Head of caudate nucleus (tissue), 42 donors: ENCODE results near the gene EME1.

Experiments
- DNase-seq, 42 donors: peaks; one replicate each; pipeline versions ENCODE4 v3.0.0 to v3.0.0-alpha.2; 2020 to 2021; ENCODE audit warnings: mixed read lengths in 7 of 42
- intact Hi-C: fragments of 100-400 bp; cut with DNase I; formaldehyde crosslinking; loops from one replicate; pipeline ENCODE4 v1.15.0; 2022

The EME1 gene

DNA sequence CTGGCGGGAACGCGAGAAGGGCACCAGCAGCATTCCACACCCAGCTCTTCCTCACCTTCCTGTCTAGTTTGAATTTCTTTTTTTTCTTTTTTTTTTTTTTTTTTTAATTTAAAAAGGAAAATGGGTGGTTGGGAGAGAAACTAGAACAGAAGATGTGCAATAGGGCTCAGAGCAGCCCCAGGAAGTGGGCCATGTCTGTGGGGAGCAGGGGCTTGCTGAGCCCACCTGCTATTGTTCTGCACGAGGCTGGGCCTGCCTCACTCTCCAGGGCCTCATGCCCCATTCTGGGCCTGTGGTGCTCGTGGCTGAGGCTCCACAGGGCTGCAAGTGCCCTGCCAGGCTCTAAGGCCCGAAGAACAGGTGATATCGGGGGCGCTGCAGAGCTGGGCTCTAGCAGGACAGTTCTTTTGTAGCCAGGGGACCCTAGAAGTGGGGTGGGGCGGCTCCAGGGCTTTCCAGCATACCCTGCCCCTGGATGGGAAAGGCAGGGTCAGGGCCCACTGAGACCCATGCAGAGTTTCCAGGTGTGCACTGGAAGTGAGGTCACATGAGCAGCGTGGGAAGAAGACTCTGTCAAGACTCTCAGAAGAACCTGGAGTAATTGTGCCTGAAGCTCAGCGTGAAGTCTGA lies 12.4 kb upstream of the EME1 start:
- intact Hi-C loops, result no loop called here
- peak in 23 of 42 donors; percentile 30 to 74 (median 48) for DNase-seq

DNA sequence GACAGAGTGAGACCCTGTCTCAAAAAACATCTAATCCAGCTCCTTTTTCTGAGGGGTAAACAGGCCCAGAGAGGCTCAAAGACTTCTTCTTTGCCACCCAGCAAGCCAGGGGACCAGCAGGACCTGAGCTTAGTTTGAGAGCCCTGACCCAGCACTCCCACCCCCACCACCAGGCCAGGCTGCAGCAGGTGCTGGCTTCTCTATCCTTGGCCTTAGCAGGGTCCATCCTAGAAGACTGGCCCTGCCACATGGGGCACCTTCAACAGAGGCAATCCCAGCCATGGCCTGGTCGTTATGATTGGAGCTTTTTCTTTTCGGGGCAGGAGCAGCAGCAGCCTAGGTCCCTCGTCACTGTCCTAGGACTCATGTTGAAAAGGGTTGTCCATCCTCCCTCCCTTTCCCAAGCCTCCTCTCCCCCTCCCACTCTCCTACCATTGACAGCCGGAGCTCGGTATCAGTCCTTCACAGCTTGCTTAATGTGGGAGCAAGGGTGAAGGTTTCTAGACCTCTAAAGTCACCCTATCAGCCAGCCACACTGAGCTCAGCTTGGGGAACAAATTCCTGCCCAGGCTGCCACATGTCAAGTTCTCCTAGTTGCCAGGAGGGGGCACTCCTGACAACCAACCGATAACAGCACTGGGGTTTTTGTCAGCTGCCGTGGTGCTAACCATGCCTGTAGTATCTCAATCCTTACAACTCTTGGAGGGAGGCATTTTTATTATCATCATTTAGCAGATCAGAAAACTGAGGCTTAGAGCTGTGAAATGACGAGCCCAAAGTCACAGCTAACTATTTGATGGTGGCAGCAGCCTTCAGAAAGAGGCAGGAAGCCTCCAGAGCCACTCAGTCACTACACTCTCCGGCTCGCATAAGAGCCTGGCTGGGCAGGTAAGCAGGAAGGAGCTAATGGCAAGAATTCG lies 11.2 kb upstream of the EME1 start:
- intact Hi-C loops, result no loop called here
- peak in 40 of 42 donors; percentile 42 to 84 (median 64) for DNase-seq

DNA sequence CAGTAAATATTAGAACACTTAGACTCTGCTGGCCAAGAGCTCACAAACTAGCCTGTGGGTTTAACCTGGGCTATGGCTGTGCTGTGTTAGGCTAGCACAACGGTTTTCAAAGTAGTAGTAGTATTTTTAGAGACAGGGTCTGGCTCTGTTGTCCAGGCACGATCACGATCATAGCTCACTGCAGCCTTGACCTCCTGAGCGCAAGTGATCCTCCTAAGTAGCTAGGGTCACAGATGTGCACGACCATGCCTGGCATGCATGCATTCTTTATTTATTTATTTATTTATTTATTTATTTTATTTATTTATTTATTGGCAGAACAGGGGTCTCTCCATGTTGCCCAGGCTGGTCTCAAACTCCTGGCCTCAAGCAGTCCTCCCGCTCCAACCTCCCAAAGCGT lies 10.4 kb upstream of the EME1 start:
- peak in 1 of 42 donors; percentile 9 for DNase-seq
- intact Hi-C loops, result no loop called here

DNA sequence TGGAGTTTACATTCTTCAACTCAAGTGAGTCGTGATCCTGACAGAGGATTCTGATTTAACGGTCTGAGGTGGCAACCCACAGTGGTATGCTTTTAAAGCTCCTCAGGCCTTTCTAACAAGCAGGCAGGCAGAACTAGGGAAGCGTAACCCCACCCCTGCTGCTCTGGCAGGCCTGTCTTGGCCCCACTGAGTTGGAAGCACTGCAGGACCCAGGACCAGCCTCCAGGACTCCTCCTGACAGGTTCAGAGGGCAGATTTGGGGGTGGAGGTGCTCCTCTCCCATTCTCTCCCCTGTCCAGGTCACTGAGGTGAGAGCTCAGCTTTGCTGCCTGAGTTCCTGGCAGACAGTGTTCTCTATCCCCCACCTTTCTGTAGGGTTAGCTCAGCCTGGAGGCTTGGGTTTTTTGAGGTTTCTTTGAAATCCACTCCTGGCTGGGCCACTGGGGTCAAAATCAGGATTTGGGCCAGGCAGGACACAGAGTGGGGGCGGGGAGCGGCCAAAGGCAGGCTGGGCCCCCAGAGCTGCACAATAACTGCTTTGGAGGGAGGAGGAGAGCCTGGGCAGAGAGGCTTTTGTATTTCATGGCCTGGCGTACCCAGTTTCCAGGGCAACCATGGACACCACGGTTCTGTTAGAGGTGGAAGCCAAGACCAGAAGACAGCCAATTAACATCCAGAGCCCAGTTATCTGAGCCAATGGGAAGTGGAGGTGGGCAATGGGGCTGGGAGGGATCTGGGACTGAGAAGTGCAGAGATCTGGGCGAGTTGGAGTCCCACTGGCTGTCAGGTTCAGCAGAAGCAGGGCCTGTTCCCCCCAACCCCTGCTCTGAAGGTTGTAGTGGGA lies 9.6 kb upstream of the EME1 start:
- peak; percentile 27 to 85 (median 69) for DNase-seq
- intact Hi-C loops, result no loop called here

DNA sequence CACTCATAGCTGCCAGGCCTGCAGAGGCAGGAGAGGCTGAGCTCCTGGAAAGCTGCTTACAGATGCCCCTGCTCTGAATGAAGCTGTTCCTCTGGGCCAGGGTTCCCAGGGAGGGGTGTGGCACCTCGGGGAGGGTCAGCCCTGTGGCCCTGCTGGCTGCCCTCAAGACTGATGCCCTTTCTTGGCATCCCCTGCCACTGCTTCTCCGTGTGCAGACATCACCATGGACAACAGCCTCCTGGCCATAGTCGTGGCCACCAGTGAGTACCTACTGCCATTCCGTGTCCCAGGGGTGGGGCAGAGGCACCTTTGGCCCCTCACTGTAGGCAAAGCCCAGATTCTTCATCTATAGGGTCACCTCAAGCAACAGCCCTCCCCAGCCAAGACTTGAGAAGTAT lies 9.0 kb upstream of the EME1 start:
- DNase-seq, result no peak
- intact Hi-C loops, result no loop called here

DNA sequence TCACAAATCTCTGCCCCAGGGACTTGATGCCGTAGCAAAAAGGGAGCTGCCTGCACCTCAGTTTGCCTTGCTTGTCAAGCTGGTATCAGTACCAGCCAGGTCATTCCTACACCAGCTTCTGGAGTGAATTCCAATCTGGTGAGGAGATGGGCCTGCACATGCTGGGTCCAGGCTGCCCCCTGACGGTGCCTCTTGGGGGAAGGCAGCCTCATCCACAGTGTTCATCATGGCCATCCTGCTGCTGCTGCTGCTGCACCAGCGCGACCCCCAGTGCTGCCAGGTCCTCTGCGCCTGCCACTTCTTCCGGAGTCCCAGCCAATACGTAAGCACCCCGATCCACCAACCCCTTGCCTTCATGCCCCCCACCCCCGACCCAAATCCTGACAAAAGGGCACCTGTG lies 8.3 kb upstream of the EME1 start:
- peak in 1 of 42 donors; percentile 12 for DNase-seq
- intact Hi-C loops, result no loop called here

DNA sequence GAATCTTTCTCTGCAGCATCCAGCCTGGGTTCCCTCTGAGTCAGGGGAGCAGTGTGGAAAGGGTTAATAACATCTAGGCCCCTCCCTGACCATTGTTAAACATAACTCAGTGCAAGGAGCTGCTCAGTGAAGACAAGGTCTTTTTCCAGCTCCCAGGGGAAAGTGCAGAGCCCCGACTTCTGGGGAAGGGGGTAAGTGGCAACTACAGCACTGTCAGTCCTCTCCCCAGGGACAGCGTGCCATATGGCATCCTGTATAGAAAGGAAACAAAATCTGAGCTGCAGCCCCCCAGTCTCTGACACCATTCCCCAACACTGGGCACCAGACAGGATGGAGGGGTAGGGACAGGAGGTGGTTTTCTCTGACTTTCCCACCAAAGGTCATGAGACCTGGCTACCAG lies 7.9 kb upstream of the EME1 start:
- intact Hi-C loops, result no loop called here
- DNase-seq, result peak in 1 of 42 donors; percentile 12

DNA sequence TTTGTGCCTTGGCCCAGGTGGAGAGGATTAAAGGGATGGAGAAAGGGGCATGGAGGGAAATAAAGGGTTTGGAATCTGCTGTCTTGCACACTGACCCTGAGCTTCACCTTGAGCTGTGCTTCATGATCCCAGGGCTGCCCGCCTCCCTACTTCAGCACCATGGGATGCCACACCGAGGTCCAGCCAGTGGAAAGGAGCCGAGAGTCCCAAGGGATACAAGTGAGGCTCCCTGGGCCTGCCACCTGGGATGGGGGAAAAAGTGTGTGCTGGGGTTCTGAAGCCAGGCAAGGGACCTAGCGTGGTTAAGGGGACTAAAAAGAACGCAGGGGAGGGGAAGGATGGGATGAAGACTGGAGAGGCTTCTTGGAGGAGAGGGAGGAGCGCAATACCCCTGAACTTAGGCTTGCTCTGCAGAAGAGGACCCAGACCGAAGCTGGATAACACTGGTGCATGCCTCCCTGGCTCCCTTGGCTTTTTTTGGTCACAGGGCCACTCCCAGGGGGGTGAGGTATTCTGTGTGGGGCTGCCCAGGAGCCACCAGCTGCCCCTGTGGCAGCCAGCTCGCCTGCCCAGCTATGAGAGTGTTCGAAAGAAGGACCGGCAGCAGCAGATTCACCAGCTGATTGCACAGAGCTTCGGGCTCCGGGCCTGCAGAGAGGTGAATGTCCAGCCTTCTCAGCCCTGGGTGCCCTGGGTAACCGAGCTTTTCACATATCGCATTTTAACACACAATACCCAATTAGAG lies 7.2 kb upstream of the EME1 start:
- intact Hi-C loops, result no loop called here
- no peak for DNase-seq

DNA sequence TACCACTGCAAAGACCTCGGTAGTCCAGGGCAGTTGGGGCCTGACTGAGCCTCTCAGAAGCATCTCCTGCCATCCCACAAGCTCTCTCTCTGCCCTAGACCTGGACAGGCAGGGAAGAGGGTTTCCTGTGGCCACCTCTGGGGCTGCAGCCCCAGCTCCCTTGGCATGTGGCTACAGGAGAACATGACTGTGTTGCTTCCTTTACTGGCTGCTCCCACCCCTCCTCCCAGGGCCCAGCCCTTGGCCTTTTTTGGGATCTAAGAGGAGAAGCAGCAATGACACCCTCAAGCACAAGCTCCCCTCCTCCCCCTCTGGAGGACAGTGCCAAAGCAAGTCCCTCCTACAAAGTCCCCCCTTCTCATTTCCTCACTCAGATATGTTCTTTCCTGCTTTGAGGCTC lies 5.6 kb upstream of the EME1 start:
- intact Hi-C loops, result no loop called here

DNA sequence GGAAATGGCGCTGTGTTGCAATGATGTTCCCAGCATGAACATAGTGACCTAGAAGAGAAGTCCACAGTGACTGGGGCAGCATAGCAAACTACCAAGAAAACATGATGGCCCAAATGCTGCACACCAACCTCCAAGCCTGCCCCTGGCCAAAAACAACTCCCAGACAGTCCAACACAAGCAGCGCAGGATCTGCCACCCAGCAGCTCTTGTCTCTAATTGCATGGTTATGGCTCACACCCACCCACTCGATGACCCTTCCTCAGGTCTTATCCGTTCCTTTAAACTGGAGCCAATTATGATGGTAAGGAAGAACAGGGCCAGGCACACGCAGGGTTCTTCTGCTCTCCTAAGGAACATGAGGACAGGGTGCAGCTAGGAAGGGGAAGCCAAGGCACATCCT lies 3.0 kb upstream of the EME1 start:
- DNase-seq, result no peak
- intact Hi-C loops, result no loop called here

More for the DNA sequence above, 5.6 kb upstream of the EME1 start:
- no peak for DNase-seq

DNA sequence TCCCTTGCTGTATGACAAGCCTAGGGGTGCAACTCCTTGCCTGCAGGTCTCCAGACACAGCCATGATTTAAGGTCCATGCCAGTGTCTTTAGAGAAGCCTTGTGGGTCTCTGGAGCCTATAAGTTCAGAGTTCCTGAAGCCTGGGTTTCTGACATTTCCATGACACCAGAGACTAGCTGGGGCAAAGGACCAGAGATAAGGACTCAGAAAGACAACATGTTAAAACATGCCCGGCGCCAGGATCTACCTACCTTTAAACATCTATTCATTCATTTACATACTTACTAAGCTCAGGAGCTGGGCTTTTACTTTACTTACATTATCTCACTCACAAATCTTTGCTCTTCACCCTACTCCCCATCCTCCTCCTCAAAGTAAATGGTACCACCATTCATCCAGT lies 1.5 kb upstream of the EME1 start:
- intact Hi-C loops, result no loop called here
- DNase-seq, result no peak

DNA sequence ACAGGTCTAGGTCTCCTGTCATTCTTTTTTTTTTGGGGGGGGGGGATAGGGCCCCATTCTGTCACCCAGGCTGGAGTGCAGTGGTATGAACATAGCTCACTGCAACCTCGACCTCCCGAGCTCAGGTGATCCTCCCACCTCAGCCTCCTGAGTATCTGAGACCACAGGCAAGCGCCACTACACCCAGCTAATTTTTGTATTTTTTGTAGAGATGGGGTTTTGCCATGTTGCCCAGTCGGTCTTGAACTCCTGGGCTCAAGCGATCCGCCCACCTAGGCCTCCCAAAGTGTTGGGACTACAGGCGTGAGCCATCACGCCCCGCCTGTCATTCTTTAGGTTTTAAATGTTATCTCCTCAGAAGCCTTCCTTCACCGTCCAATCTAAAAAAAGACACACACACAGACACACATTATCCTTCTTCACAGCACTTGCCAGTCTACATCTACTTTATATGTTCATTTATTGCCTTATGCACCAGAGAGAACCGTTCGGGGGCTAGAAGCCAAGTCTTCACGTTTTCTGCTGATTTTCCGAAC lies 739 bp upstream of the EME1 start:
- intact Hi-C loops, result no loop called here
- no peak for DNase-seq

DNA sequence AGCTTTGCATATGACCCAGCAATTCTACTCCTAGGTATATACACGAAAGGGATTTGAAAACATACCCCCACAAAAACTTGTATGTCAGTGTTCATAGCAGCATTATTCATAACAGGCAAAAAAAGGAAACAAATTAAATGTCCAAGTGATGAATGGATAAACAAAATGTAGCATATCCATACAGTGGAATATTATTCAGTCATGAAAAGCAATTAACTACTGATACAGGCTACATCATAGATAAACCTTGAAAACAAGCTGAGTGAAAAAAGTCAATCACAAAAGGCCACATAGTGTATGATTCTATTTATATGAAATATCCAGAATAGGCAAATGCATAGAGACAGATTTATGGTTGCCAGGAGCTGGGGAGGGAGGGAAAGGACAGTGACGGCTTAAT lies 676 bp downstream of the EME1 start:
- intact Hi-C loops, result no loop called here
- DNase-seq, result no peak

DNA sequence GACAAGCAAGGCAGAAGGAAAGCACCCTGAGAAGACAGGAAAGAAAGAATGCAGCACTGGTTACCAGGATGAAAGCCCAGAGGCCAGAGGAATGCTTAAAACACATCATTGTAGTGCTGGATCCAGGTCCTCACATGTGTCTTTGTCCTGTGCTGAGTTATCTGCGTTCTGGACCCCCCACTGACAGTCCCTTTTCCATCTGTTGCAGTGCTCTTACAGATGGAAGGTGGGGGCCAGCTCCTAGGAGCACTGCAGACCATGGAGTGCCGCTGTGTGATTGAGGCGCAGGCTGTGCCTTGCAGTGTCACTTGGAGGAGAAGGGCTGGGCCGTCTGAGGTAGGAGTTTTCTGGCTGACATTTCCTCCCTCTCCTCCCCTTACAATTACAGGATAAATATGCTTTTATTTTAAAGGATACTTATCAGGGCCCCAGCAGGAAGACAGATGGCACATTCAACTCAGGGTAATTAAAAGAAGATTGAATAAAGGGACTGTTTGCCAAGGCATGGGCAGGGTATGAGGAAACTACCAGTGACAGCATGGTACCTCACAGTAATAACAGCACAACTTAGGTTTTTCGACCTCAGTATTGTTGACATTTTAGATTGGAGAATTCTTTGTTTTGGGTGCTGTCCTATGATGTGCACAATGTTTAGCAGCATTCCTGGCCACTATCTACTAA lies 3.0 kb downstream of the EME1 start:
- no peak for DNase-seq
- intact Hi-C loops, result no loop called here

DNA sequence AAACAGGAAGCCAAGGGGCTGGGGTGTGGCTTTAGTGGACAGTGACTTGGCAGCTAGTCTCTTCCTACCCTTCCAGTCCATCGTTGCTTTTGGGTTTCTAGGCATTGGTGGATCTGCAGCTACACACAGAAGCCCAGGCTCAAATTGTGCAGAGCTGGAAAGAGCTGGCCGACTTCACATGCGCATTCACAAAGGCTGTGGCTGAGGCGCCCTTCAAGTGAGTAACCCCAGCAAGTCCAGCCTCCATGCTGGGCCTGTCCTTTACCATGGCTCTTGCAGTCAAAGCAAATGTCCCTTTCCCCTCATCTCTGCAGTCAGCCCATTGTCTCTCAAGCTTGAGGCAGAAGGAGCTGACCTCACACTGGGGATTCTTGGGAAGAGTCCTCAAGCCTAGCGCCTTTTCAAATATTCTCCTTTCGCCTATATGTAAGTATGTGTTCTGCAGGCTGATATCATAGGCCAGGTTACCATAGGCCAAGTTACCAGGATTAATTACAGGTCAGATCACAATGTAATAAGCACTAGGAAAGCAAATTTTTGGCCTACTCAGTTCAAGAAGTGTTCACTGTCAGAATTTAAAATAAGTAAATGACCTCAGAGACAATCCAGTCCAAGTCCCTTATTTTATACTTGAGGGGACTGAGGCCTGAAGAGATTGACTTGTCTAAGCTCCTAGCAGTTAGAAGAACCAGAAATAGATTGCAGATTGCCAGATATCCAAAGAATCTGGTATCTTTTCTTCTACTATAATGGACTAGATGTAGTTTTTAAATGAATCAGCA lies 6.5 kb downstream of the EME1 start:
- DNase-seq, result no peak
- intact Hi-C loops, result no loop called here

DNA sequence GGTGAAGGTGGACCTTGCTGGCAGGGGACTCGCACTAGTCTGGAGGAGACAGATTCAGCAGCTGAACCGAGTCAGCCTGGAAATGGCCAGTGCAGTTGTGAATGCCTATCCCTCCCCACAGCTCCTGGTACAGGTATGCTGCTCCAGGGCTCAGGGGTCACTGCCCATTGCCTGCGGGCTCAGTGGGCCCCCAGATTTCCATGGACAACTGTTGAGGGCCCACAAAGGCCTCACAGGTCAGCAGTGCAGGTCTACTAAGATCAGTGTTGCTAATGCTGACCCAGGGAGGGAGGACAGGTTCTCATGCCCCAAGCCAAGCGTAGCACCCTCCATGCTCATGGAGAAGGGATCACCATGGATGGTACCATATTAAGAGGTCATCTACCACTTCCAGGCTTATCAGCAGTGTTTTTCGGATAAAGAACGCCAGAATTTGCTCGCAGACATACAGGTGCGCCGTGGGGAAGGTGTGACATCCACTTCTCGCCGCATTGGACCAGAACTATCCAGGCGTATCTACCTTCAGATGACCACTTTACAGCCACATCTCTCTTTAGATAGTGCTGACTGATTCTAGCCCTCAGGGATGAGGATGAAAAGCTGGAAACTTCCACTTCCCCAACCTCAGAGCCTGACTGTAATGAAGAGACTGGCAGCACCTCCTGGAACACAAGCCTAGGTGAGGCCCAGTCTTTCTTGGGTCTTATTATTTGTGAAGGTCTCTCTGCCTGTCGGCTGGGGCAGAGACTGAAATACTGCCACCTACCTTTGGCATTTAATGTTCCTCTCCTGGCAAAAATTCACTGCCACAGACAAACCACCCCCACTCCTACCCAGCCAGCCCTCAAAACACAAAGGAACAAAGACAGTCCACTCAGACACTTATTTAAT lies 7.6 kb downstream of the EME1 start:
- intact Hi-C loops, result no loop called here
- no peak for DNase-seq
